ENCODE results near the gene COPG1. TPM values are rescaled to one million over a fixed set of nuclear protein-coding genes. Genes with fewer than 3 reads are reported as not detected.

COPG1 gene
- total and polyA plus RNA-seq, 2 experiments from 2014 or later, result 50.0 to 106 TPM

DNA sequence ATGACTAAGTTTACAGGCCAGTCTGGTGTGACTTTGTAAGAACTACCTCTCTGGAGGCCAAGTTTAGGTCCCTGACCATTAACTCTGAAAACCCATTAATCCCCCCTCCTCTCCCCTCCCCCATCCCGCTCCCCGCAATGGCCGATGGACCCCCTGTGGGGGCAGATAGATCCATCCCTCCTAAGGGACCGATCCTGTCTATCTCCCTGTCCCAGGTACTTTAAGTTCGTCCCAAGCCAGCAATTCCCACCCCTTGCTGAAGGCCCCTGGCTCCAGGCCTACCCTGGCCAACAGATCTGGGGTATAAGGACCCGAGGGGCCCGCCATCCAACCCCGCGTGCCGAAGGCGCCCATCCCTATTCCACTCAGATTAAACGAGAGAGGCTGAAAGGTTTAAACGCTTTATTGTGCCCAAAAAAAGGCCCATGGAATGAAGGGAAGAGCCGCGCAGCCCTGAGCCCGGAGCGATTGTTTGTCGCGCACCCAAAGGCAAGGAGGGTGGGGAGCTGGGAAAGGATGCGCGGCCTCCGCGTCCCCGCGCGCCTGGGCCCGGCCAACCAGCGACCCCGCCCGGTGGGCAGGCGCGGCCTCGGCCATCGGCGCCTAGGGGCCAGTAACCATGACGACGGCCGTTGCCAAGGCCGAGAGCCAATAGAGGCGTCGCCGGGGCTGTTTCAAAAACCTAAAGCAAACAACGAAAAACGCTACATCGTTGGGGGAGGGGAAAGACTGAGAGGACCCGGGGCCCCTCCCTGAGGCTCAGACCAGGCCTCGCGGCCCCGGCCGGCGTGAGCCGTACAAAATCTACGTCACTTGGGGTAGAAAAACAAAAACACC, 65.2 kb downstream of the COPG1 start (continued):
- TF ChIP-seq, protein P1, sequence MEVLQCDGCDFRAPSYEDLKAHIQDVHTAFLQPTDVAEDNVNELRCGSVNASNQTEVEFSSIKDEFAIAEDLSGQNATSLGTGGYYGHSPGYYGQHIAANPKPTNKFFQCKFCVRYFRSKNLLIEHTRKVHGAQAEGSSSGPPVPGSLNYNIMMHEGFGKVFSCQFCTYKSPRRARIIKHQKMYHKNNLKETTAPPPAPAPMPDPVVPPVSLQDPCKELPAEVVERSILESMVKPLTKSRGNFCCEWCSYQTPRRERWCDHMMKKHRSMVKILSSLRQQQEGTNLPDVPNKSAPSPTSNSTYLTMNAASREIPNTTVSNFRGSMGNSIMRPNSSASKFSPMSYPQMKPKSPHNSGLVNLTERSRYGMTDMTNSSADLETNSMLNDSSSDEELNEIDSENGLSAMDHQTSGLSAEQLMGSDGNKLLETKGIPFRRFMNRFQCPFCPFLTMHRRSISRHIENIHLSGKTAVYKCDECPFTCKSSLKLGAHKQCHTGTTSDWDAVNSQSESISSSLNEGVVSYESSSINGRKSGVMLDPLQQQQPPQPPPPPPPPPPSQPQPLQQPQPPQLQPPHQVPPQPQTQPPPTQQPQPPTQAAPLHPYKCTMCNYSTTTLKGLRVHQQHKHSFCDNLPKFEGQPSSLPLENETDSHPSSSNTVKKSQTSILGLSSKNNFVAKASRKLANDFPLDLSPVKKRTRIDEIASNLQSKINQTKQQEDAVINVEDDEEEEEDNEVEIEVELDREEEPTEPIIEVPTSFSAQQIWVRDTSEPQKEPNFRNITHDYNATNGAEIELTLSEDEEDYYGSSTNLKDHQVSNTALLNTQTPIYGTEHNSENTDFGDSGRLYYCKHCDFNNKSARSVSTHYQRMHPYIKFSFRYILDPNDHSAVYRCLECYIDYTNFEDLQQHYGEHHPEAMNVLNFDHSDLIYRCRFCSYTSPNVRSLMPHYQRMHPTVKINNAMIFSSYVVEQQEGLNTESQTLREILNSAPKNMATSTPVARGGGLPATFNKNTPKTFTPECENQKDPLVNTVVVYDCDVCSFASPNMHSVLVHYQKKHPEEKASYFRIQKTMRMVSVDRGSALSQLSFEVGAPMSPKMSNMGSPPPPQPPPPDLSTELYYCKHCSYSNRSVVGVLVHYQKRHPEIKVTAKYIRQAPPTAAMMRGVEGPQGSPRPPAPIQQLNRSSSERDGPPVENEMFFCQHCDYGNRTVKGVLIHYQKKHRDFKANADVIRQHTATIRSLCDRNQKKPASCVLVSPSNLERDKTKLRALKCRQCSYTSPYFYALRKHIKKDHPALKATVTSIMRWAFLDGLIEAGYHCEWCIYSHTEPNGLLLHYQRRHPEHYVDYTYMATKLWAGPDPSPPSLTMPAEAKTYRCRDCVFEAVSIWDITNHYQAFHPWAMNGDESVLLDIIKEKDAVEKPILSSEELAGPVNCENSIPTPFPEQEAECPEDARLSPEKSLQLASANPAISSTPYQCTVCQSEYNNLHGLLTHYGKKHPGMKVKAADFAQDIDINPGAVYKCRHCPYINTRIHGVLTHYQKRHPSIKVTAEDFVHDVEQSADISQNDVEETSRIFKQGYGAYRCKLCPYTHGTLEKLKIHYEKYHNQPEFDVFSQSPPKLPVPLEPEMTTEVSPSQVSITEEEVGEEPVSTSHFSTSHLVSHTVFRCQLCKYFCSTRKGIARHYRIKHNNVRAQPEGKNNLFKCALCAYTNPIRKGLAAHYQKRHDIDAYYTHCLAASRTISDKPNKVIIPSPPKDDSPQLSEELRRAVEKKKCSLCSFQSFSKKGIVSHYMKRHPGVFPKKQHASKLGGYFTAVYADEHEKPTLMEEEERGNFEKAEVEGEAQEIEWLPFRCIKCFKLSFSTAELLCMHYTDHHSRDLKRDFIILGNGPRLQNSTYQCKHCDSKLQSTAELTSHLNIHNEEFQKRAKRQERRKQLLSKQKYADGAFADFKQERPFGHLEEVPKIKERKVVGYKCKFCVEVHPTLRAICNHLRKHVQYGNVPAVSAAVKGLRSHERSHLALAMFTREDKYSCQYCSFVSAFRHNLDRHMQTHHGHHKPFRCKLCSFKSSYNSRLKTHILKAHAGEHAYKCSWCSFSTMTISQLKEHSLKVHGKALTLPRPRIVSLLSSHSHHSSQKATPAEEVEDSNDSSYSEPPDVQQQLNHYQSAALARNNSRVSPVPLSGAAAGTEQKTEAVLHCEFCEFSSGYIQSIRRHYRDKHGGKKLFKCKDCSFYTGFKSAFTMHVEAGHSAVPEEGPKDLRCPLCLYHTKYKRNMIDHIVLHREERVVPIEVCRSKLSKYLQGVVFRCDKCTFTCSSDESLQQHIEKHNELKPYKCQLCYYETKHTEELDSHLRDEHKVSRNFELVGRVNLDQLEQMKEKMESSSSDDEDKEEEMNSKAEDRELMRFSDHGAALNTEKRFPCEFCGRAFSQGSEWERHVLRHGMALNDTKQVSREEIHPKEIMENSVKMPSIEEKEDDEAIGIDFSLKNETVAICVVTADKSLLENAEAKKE (CRISPR knock-in tag; IDR thresholded peaks at IDR 0.05), result 0 out of 2 replicates have a peak, but pooled peaks have one; percentile 6
- TF ChIP-seq STAT1 (IDR thresholded peaks at IDR 0.05; ENCODE audit: unreplicated experiment) (no peak), NANOG (IDR thresholded peaks at IDR 0.05; ENCODE audit: borderline replicate concordance) (no peak), CREB1 (CRISPR knock-in tag; IDR thresholded peaks at IDR 0.05; ENCODE audit: low read depth) (peak; percentile 48), EZH2phosphoT487 (IDR thresholded peaks at IDR 0.05; ENCODE audit: unreplicated experiment) (no peak), POLR2AphosphoS5 (IDR thresholded peaks at IDR 0.05; ENCODE audit: low read depth) (peak; percentile 65)
- TF ChIP-seq, protein P2, sequence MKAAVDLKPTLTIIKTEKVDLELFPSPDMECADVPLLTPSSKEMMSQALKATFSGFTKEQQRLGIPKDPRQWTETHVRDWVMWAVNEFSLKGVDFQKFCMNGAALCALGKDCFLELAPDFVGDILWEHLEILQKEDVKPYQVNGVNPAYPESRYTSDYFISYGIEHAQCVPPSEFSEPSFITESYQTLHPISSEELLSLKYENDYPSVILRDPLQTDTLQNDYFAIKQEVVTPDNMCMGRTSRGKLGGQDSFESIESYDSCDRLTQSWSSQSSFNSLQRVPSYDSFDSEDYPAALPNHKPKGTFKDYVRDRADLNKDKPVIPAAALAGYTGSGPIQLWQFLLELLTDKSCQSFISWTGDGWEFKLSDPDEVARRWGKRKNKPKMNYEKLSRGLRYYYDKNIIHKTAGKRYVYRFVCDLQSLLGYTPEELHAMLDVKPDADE (IDR thresholded peaks at IDR 0.05), result no peak
